B cell (primary cell): ENCODE results near the gene NLRP1. TPM values are rescaled to one million over a fixed set of nuclear protein-coding genes. Genes with fewer than 3 reads are reported as not detected.

Experiments
- ATAC-seq: fragments of 200-7000 bp; cut with Tn5 transposase; one replicate; pipeline ENCODE4 v1.10.0; 2021; ENCODE audit warnings: low read depth, mild to moderate bottlenecking, moderate number of reproducible peaks, moderate library complexity
- CTCF ChIA-PET: fragments of 350-600 bp; sonication (Branson Sonifier 250); formaldehyde crosslinking; loops from one replicate; lab custom pipeline; 2021; ENCODE audit warnings: antibody characterized with exemption, inconsistent platforms; lab: Charles Lee
- POLR2A ChIA-PET: fragments of 350-600 bp; sonication (Branson Sonifier 250); formaldehyde crosslinking; loops from one replicate; lab custom pipeline; 2021; ENCODE audit warnings: antibody characterized with exemption; lab: Charles Lee
- DNase-seq: peaks from one replicate; pipeline ENCODE4 v3.0.0; 2013
- H2AFZ ChIP-seq: 2 replicates; pipeline ENCODE4 v1.6.1; 2012; ENCODE audit warnings: mild to moderate bottlenecking, low read depth, low read length; ENCODE audit not compliant: insufficient read depth, poor library complexity, severe bottlenecking
- H3K27ac ChIP-seq, 2 donors: 1 replicate in 1 of 2; 2 replicates in 1 of 2; pipeline ENCODE4 v1.5.1; 2012 to 2013; ENCODE audit warnings: low read length in 2 of 2, mild to moderate bottlenecking in 2 of 2, moderate library complexity in 1 of 2
- H3K27me3 ChIP-seq, 4 experiments: fragments of 200-600 bp in 1 of 4; sonication (generic) in 1 of 4; replicated peaks in 1 of 4; 1 replicate in 2 of 4; 2 replicates in 2 of 4; pipeline versions ENCODE4 v1.6.1 to v1.7.0; 2013 to 2016; ENCODE audit warnings: low read length in 3 of 4, mild to moderate bottlenecking in 2 of 4, mixed read lengths in 1 of 4, moderate library complexity in 1 of 4; ENCODE audit not compliant: insufficient read depth in 4 of 4, control insufficient read depth in 3 of 4; ENCODE audit errors: control extremely low read depth in 1 of 4
- H3K36me3 ChIP-seq, 2 experiments: replicated peaks in 1 of 2; 1 replicate in 1 of 2; 2 replicates in 1 of 2; pipeline versions ENCODE4 v1.6.1 to v1.7.1; 2013; ENCODE audit warnings: low read length in 1 of 2; ENCODE audit not compliant: insufficient read depth in 2 of 2, control insufficient read depth in 1 of 2; ENCODE audit errors: control extremely low read depth in 1 of 2, extremely low read depth in 1 of 2
- H3K4me1 ChIP-seq, 2 donors: fragments of 200-600 bp in 1 of 2; sonication (generic) in 1 of 2; 1 replicate in 1 of 2; 2 replicates in 1 of 2; pipeline versions ENCODE4 v1.5.1 to v1.6.1; 2013 to 2017; ENCODE audit warnings: low read length in 2 of 2; ENCODE audit not compliant: control insufficient read depth in 2 of 2, insufficient read depth in 2 of 2
- H3K4me2 ChIP-seq: replicated peaks from 2 replicates; pipeline ENCODE3; 2012; ENCODE audit warnings: mild to moderate bottlenecking, low read depth, low read length; ENCODE audit not compliant: poor library complexity, severe bottlenecking
- H3K4me3 ChIP-seq, 5 experiments: fragments of 200-600 bp in 1 of 5; sonication (generic) in 1 of 5; 1 replicate in 3 of 5; 2 replicates in 2 of 5; pipeline versions ENCODE4 v1.5.1 to v1.7.0; 2011 to 2016; ENCODE audit warnings: low read length in 4 of 5, mild to moderate bottlenecking in 4 of 5, low read depth in 2 of 5, control low read depth in 1 of 5, moderate library complexity in 1 of 5; ENCODE audit not compliant: insufficient read depth in 1 of 5; ENCODE audit errors: control extremely low read depth in 1 of 5, extremely low read depth in 1 of 5
- H3K79me2 ChIP-seq: fragments of 200-600 bp; sonication (generic); one replicate; pipeline ENCODE4 v1.6.0; 2016; ENCODE audit warnings: low read length; ENCODE audit not compliant: control insufficient read depth, insufficient read depth
- H3K9ac ChIP-seq: fragments of 200-600 bp; sonication (generic); 2 replicates; pipeline ENCODE4 v1.6.1; 2017; ENCODE audit warnings: mild to moderate bottlenecking, low read length, moderate library complexity
- H3K9me3 ChIP-seq, 3 donors: one replicate each; pipeline versions ENCODE4 v1.6.1 to v1.7.1; 2013; ENCODE audit warnings: low read length in 2 of 3; ENCODE audit not compliant: control insufficient read depth in 2 of 3, insufficient read depth in 1 of 3; ENCODE audit errors: control extremely low read depth in 1 of 3
- H4K20me1 ChIP-seq: 2 replicates; pipeline ENCODE4 v1.6.0; 2012; ENCODE audit warnings: mild to moderate bottlenecking, low read length; ENCODE audit not compliant: insufficient read depth, control insufficient read depth, poor library complexity, severe bottlenecking
- H3K27ac Mint-ChIP-seq: one replicate; pipeline ENCODE4 v1.8.0; 2021; ENCODE audit warnings: mixed read lengths
- H3K27me3 Mint-ChIP-seq: one replicate; pipeline ENCODE4 v1.8.0; 2021; ENCODE audit warnings: mixed read lengths
- H3K4me1 Mint-ChIP-seq: one replicate; pipeline ENCODE4 v1.8.0; 2021; ENCODE audit warnings: mixed read lengths
- H3K4me3 Mint-ChIP-seq: one replicate; pipeline ENCODE4 v1.8.0; 2021; ENCODE audit warnings: mixed read lengths
- H3K9me3 Mint-ChIP-seq: one replicate; pipeline ENCODE4 v1.8.0; 2022; ENCODE audit warnings: mixed read lengths; ENCODE audit not compliant: insufficient read depth
- CTCF ChIP-seq: fragments of 200-600 bp; IDR thresholded peaks from one replicate; pipeline ENCODE4 v1.8.0; 2022; ENCODE audit warnings: antibody characterized with exemption, mild to moderate bottlenecking
- EZH2 ChIP-seq: IDR thresholded peaks from 2 replicates; pipeline ENCODE4 v1.6.1; 2012; ENCODE audit warnings: borderline replicate concordance, low read depth, mild to moderate bottlenecking, moderate library complexity, low read length; ENCODE audit not compliant: insufficient read depth, poor library complexity, severe bottlenecking
- WGBS: methylation state at CpG from one replicate; pipeline ENCODE4 v1.1.5; 2013; ENCODE audit warnings: missing lambda C conversion rate; ENCODE audit not compliant: insufficient coverage; 5-methylcytosine and 5-hydroxymethylcytosine counted together
- intact Hi-C: fragments of 100-400 bp; cut with micrococcal nuclease; formaldehyde crosslinking; loops from one replicate; pipeline ENCODE4 v1.10.0; 2022
- polyA plus RNA-seq: library from polyadenylated mRNA; depleted of rRNA; stranded (reverse); fragments of >200 nt; gene quantifications from 2 replicates; pipeline ENCODE4 v1.2.3, GENCODE V29; 2012
- total RNA-seq, 2 donors: library from RNA; stranded (reverse); fragments of 120-200 nt in 1 of 2; gene quantifications; 1 replicate in 1 of 2; 2 replicates in 1 of 2; pipeline versions ENCODE4 v1.2.3 to v1.2.4, GENCODE V29; 2013 to 2022

Gene NLRP1
- total and polyA plus RNA-seq, 2 donors (not counting 1 experiment from before 2014, with no cell fraction given), result 141 to 189 TPM

GRCh38 chr17:5600041-5600440, 15.7 kb upstream of the NLRP1 start:
- Histone ChIP-seq H2AFZ (no peak overlapping the region), H4K20me1 (no peaks in the 10 kb centered on the region), H3K9me3 (no peaks in the 10 kb centered on the region), H3K79me2 (no peaks in the 10 kb centered on the region), H3K4me1 (no peaks in the 10 kb centered on the region), H3K9ac (no peak overlapping the region), H3K27me3 (peaks cover 0 to 16% (median 6%) of the 10 kb centered on the region in 4 experiments), H3K27ac (no peak overlapping the region), H3K4me3 (no peak overlapping the region), H3K4me2 (no peak overlapping the region), H3K36me3 (no peaks in the 10 kb centered on the region)
- CTCF ChIA-PET, result interaction anchor here (0.8 kb wide), 1 partner anchor 11 kb away, joined by 3 read pairs; no protein-coding TSS in a partner anchor
- TF ChIP-seq EZH2 (no peak), CTCF (no peak)
- Mint-ChIP-seq H3K27ac (no peak overlapping the region), H3K9me3 (no peaks in the 10 kb centered on the region), H3K4me3 (no peak overlapping the region), H3K4me1 (no peaks in the 10 kb centered on the region), H3K27me3 (peaks cover 59% of the 10 kb centered on the region)
- intact Hi-C loops, result no loop called here
- POLR2A ChIA-PET, result no interaction called here
- ATAC-seq, result no peak
- no peak for DNase-seq

GRCh38 chr17:5598457-5598856, 14.1 kb upstream of the NLRP1 start:
- Histone ChIP-seq H3K27ac (no peak overlapping the region), H3K36me3 (no peaks in the 10 kb centered on the region), H3K4me1 (no peaks in the 10 kb centered on the region), H4K20me1 (no peaks in the 10 kb centered on the region), H3K4me2 (no peak overlapping the region), H3K27me3 (peaks cover 0 to 21% (median 8%) of the 10 kb centered on the region in 4 experiments), H3K9me3 (no peaks in the 10 kb centered on the region), H3K79me2 (no peaks in the 10 kb centered on the region), H3K9ac (no peak overlapping the region), H2AFZ (no peak overlapping the region), H3K4me3 (no peak overlapping the region)
- H3K27me3 Mint-ChIP-seq, result peaks cover 65% of the 10 kb centered on the region
- intact Hi-C loops, result no loop called here
- 48% methylated on average over 3 of the region's 6 CpGs for WGBS
- no peak overlapping the region for H3K4me3 Mint-ChIP-seq
- H3K27ac Mint-ChIP-seq, result no peak overlapping the region
- DNase-seq (no peak), ATAC-seq (no peak)
- no peaks in the 10 kb centered on the region for H3K9me3 Mint-ChIP-seq
- POLR2A ChIA-PET, result no interaction called here
- no peak for TF ChIP-seq CTCF
- no peak for TF ChIP-seq EZH2
- CTCF ChIA-PET, result interaction anchor here (1.8 kb wide), 1 partner anchor 8 kb away, joined by 4 read pairs; no protein-coding TSS in a partner anchor
- no peaks in the 10 kb centered on the region for H3K4me1 Mint-ChIP-seq
